HFF-Myc (cell line): ENCODE measurements around the gene SCN10A.

Source experiments
- DNase-seq: peaks from one replicate; pipeline ENCODE4 v3.0.0-alpha.2; 2011; ENCODE audit warnings: low read depth; ENCODE audit errors: extremely low read depth
- H3K4me3 ChIP-seq: replicated peaks from 2 replicates; pipeline ENCODE4 v1.5.1; 2011; ENCODE audit warnings: low read depth, mild to moderate bottlenecking, control low read depth, low read length
- CTCF ChIP-seq: IDR thresholded peaks from 2 replicates; pipeline ENCODE4 v1.5.1; 2012; ENCODE audit warnings: mild to moderate bottlenecking, low read depth, low read length, control low read depth; ENCODE audit errors: missing control alignments

The SCN10A gene

GRCh38 chr3:38835939-38836338, 19.9 kb upstream of the SCN10A start:
- no peak for TF ChIP-seq CTCF
- DNase-seq = no peak
- H3K4me3 ChIP-seq = no peak overlapping the region

GRCh38 chr3:38834717-38835116, 18.7 kb upstream of the SCN10A start:
- TF ChIP-seq CTCF = no peak
- no peak for DNase-seq

GRCh38 chr3:38834110-38834509, 18.1 kb upstream of the SCN10A start:
- DNase-seq = peak; percentile 48
- no peak overlapping the region for H3K4me3 ChIP-seq
- TF ChIP-seq CTCF = no peak

More at GRCh38 chr3:38834717-38835116, 18.7 kb upstream of the SCN10A start:
- no peak overlapping the region for H3K4me3 ChIP-seq

- peak; percentile 42 for DNase-seq
- H3K4me3 ChIP-seq = no peak overlapping the region
- no peak for TF ChIP-seq CTCF
Measured at GRCh38 chr3:38829404-38829803, 13.4 kb upstream of the SCN10A start.

- no peak for TF ChIP-seq CTCF
- H3K4me3 ChIP-seq = no peak overlapping the region
- no peak for DNase-seq
Measured at GRCh38 chr3:38828681-38829080, 12.7 kb upstream of the SCN10A start.

GRCh38 chr3:38827791-38828190, 11.8 kb upstream of the SCN10A start:
- no peak for TF ChIP-seq CTCF
- no peak for DNase-seq
- H3K4me3 ChIP-seq = no peak overlapping the region

GRCh38 chr3:38826001-38826400, 10.0 kb upstream of the SCN10A start:
- DNase-seq = no peak
- TF ChIP-seq CTCF = no peak

More at GRCh38 chr3:38826001-38826400, 10.0 kb upstream of the SCN10A start:
- H3K4me3 ChIP-seq = no peak overlapping the region
